ENCODE results near the gene HECA.

HECA gene, protein sequence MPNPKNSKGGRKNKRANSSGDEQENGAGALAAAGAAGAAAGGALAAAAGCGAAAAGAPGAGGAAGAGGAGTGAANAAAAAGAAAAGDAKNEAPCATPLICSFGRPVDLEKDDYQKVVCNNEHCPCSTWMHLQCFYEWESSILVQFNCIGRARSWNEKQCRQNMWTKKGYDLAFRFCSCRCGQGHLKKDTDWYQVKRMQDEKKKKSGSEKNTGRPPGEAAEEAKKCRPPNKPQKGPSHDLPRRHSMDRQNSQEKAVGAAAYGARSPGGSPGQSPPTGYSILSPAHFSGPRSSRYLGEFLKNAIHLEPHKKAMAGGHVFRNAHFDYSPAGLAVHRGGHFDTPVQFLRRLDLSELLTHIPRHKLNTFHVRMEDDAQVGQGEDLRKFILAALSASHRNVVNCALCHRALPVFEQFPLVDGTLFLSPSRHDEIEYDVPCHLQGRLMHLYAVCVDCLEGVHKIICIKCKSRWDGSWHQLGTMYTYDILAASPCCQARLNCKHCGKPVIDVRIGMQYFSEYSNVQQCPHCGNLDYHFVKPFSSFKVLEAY

GRCh38 chr6:139134817-139135577 lies at the start of gene HECA:
Gene HECA (plus strand): TSS chr6:139135080. CDS start chr6:139135397, 317 bp downstream.
- no peak for TF ChIP-seq GATA2 (IDR thresholded peaks at IDR 0.05; ENCODE audit: low read depth, low read length)

GRCh38 chr6:139091826-139092225 lies 43.1 kb upstream of the HECA start:
- TF ChIP-seq GATA3 (IDR thresholded peaks at IDR 0.05; ENCODE audit: low read depth, low read length) (no peak), GATA2 (IDR thresholded peaks at IDR 0.05; ENCODE audit: low read depth, low read length) (no peak)

DNA sequence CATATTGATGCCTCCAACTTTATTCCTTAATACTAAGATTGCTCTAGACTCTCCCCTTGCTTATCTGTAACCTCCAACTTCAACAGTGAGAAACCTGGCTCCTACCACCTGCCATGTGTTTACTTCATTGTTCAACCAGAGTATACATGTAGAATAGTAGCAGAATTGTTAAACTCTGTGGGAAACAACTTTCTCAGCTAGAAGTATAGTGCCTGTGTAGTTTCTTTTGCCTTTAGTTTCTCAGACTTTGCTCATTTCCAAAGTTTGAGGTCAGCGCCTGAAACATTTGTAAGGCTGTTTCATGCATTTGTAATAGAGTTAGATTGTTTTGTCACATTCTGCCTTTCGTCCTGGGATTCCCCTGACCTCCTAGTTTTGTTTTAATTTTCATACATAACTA lies 34.9 kb upstream of the HECA start:
- no peak for TF ChIP-seq GATA2 (IDR thresholded peaks at IDR 0.05; ENCODE audit: low read depth, low read length)
- no peak for TF ChIP-seq GATA3 (IDR thresholded peaks at IDR 0.05; ENCODE audit: low read depth, low read length)

GRCh38 chr6:139107051-139107450 lies 27.8 kb upstream of the HECA start:
- TF ChIP-seq GATA3 (IDR thresholded peaks at IDR 0.05; ENCODE audit: low read depth, low read length) = no peak
- no peak for TF ChIP-seq GATA2 (IDR thresholded peaks at IDR 0.05; ENCODE audit: low read depth, low read length)

GRCh38 chr6:139108378-139108777 lies 26.5 kb upstream of the HECA start:
- TF ChIP-seq GATA2 (IDR thresholded peaks at IDR 0.05; ENCODE audit: low read depth, low read length) (no peak), GATA3 (IDR thresholded peaks at IDR 0.05; ENCODE audit: low read depth, low read length) (no peak)

DNA sequence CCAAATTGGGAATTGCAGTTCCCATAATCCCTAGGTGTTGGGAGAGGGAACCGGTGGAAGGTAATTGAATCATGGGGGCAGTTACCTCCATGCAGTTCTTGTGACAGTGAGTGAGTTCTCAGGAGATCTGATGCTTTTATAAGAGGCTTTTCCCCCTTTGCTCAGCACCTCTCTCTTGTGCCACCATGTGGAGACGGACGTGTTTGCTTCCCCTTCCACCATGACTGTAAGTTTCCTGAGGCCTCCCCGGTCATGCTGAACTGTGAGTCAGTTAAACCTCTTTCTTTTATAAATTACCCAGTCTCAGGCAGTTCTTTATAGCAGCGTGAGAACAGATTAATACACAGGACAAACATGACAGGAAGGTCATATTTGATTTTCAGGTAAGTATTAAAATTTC lies 25.3 kb upstream of the HECA start:
- TF ChIP-seq GATA2 (IDR thresholded peaks at IDR 0.05; ENCODE audit: low read depth, low read length) = no peak
- no peak for TF ChIP-seq GATA3 (IDR thresholded peaks at IDR 0.05; ENCODE audit: low read depth, low read length)

- no peak for TF ChIP-seq GATA3 (IDR thresholded peaks at IDR 0.05; ENCODE audit: low read depth, low read length)
- no peak for TF ChIP-seq GATA2 (IDR thresholded peaks at IDR 0.05; ENCODE audit: low read depth, low read length)
Measured at GRCh38 chr6:139112146-139112545, 22.7 kb upstream of the HECA start.

GRCh38 chr6:139112561-139112960 lies 22.3 kb upstream of the HECA start:
- no peak for TF ChIP-seq GATA2 (IDR thresholded peaks at IDR 0.05; ENCODE audit: low read depth, low read length)
- no peak for TF ChIP-seq GATA3 (IDR thresholded peaks at IDR 0.05; ENCODE audit: low read depth, low read length)

GRCh38 chr6:139114746-139115145 lies 20.1 kb upstream of the HECA start:
- TF ChIP-seq GATA2 (IDR thresholded peaks at IDR 0.05; ENCODE audit: low read depth, low read length) (no peak), GATA3 (IDR thresholded peaks at IDR 0.05; ENCODE audit: low read depth, low read length) (no peak)

GRCh38 chr6:139115989-139116758 lies 18.7 kb upstream of the HECA start:
- TF ChIP-seq GATA3 (IDR thresholded peaks at IDR 0.05; ENCODE audit: low read depth, low read length) (no peak), GATA2 (IDR thresholded peaks at IDR 0.05; ENCODE audit: low read depth, low read length) (no peak)

GRCh38 chr6:139117734-139118133 lies 17.1 kb upstream of the HECA start:
- no peak for TF ChIP-seq GATA3 (IDR thresholded peaks at IDR 0.05; ENCODE audit: low read depth, low read length)

GRCh38 chr6:139119552-139119951 lies 15.3 kb upstream of the HECA start:
- TF ChIP-seq GATA2 (IDR thresholded peaks at IDR 0.05; ENCODE audit: low read depth, low read length) (no peak), GATA3 (IDR thresholded peaks at IDR 0.05; ENCODE audit: low read depth, low read length) (no peak)

- TF ChIP-seq GATA2 (IDR thresholded peaks at IDR 0.05; ENCODE audit: low read depth, low read length) = no peak
- TF ChIP-seq GATA3 (IDR thresholded peaks at IDR 0.05; ENCODE audit: low read depth, low read length) = no peak
Measured at GRCh38 chr6:139124887-139125672, 9.8 kb upstream of the HECA start.

Measured in SH-SY5Y (cell line).